Sigmoid colon (tissue), 7 donors: ENCODE results near the gene CRKL. TPM values are rescaled to one million over a fixed set of nuclear protein-coding genes. Genes with fewer than 3 reads are reported as not detected.
A peak's percentile ranks its signal among the peaks of the same experiment; 100 is the strongest.

ENCODE experiments used
- DNase-seq: peaks from one replicate; pipeline ENCODE4 v3.0.0-alpha.2; 2019
- H3K27ac ChIP-seq, 4 donors: fragments of 200-600 bp; sonication (generic); one replicate each; pipeline ENCODE4 v1.5.1; 2016 to 2019; ENCODE audit warnings: mild to moderate bottlenecking in 1 of 4
- H3K27me3 ChIP-seq, 3 donors: fragments of 200-600 bp; sonication (generic); one replicate each; pipeline ENCODE4 v1.5.1; 2019; ENCODE audit warnings: mild to moderate bottlenecking in 1 of 3
- H3K36me3 ChIP-seq, 4 donors: fragments of 200-600 bp; sonication (generic); one replicate each; pipeline ENCODE4 v1.5.1; 2016 to 2019
- H3K4me1 ChIP-seq, 4 donors: fragments of 200-600 bp; sonication (generic); one replicate each; pipeline ENCODE4 v1.5.1; 2017 to 2019
- H3K4me3 ChIP-seq, 4 donors: fragments of 200-600 bp; sonication (generic); one replicate each; pipeline ENCODE4 v1.5.1; 2017 to 2019; ENCODE audit warnings: mild to moderate bottlenecking in 2 of 4, moderate library complexity in 1 of 4
- H3K9me3 ChIP-seq, 4 donors: fragments of 200-600 bp in 3 of 4; sonication (generic) in 3 of 4; one replicate each; pipeline versions ENCODE4 v1.5.1 to v1.6.1; 2013 to 2019
- CTCF ChIP-seq, 4 experiments: fragments of 450-650 bp in 3 of 4; fragments of 200-600 bp in 1 of 4; IDR thresholded peaks; one replicate each; pipeline ENCODE4 v1.5.1; 2016 to 2019; ENCODE audit warnings: antibody characterized with exemption in 4 of 4, mild to moderate bottlenecking in 3 of 4, moderate library complexity in 2 of 4
- EP300 ChIP-seq, 4 donors: sonication (generic); formaldehyde crosslinking; IDR thresholded peaks; one replicate each; pipeline ENCODE4 v1.6.1; 2017; ENCODE audit warnings: antibody characterized with exemption in 4 of 4
- POLR2A ChIP-seq, 2 donors: fragments of 450-650 bp; IDR thresholded peaks; one replicate each; pipeline ENCODE4 v1.6.1; 2016; ENCODE audit warnings: antibody characterized with exemption in 2 of 2, mild to moderate bottlenecking in 2 of 2, moderate library complexity in 2 of 2
- POLR2AphosphoS5 ChIP-seq, 4 donors: sonication (generic); formaldehyde crosslinking; IDR thresholded peaks; one replicate each; pipeline ENCODE4 v1.6.1; 2017; ENCODE audit warnings: antibody characterized with exemption in 4 of 4
- WGBS, 2 donors: extraction: QIAGEN DNeasy Blood & Tissue Kit; methylation state at CpG; one replicate each; pipeline ENCODE4 v1.1.7; 2013; 5-methylcytosine and 5-hydroxymethylcytosine counted together
- intact Hi-C: fragments of 100-400 bp; cut with DNase I; formaldehyde crosslinking; loops from one replicate; pipeline ENCODE4 v1.15.1; 2023
- polyA plus RNA-seq, 3 donors: library from polyadenylated mRNA; stranded (reverse); fragments of 200-250 nt; gene quantifications; one replicate each; pipeline ENCODE4 v1.2.3, GENCODE V29; 2013
- total RNA-seq, 4 donors: library from RNA; depleted of rRNA; stranded (reverse); fragments of >200 nt; gene quantifications; one replicate each; pipeline ENCODE4 v1.1.0, GENCODE V29; 2016
- donor health status: healthy with polysubstance abuse.
- donor health status: Bipolar disorder and iron deficiency.
- donor health status: healthy.

The CRKL gene
- total and polyA plus RNA-seq, 7 donors = 16.8 to 37.1 (median 35.6) TPM

GRCh38 chr22:20946080-20946986 lies 29.1 kb downstream of the CRKL start:
- 87 to 92% methylated on average over 7 of the region's 7 CpGs for WGBS, 2 donors
- TF ChIP-seq POLR2A (IDR thresholded peaks at IDR 0.05) = no peak
- TF ChIP-seq CTCF (IDR thresholded peaks at IDR 0.05) = no peak
- no peak for TF ChIP-seq POLR2AphosphoS5 (IDR thresholded peaks at IDR 0.05)
- TF ChIP-seq EP300 (IDR thresholded peaks at IDR 0.05) = no peak
- Histone ChIP-seq H3K4me3 (no peak overlapping the region), H3K4me1 (peaks cover 0 to 31% (median 19%) of the 10 kb centered on the region in 4 donors), H3K27ac (no peak overlapping the region), H3K9me3 (no peaks in the 10 kb centered on the region), H3K36me3 (peaks cover 0 to 22% (median 16%) of the 10 kb centered on the region in 4 donors), H3K27me3 (no peaks in the 10 kb centered on the region)
- intact Hi-C loops = no loop called here
- DNase-seq = peak; percentile 20

GRCh38 chr22:20946991-20947390 lies 29.8 kb downstream of the CRKL start:
- Histone ChIP-seq H3K4me1 (peaks cover 0 to 26% (median 18%) of the 10 kb centered on the region in 4 donors), H3K4me3 (no peak overlapping the region), H3K27me3 (no peaks in the 10 kb centered on the region), H3K27ac (no peak overlapping the region), H3K9me3 (no peaks in the 10 kb centered on the region), H3K36me3 (peaks cover 0 to 28% (median 19%) of the 10 kb centered on the region in 4 donors)
- DNase-seq = no peak
- WGBS, 2 donors = 97 to 99% methylated on average over 1 of the region's 1 CpG
- intact Hi-C loops = no loop called here
- TF ChIP-seq EP300 (IDR thresholded peaks at IDR 0.05) = no peak
- TF ChIP-seq POLR2A (IDR thresholded peaks at IDR 0.05) = no peak
- TF ChIP-seq CTCF (IDR thresholded peaks at IDR 0.05) = no peak
- no peak for TF ChIP-seq POLR2AphosphoS5 (IDR thresholded peaks at IDR 0.05)

GRCh38 chr22:20948450-20948849 lies 31.2 kb downstream of the CRKL start:
- Histone ChIP-seq H3K36me3 (peaks cover 0 to 42% (median 19%) of the 10 kb centered on the region in 4 donors), H3K27me3 (no peaks in the 10 kb centered on the region), H3K4me1 (peaks cover 0 to 24% (median 14%) of the 10 kb centered on the region in 4 donors), H3K4me3 (no peak overlapping the region), H3K9me3 (no peaks in the 10 kb centered on the region), H3K27ac (no peak overlapping the region)
- no peak for DNase-seq
- TF ChIP-seq POLR2A (IDR thresholded peaks at IDR 0.05) (no peak), EP300 (IDR thresholded peaks at IDR 0.05) (no peak), CTCF (IDR thresholded peaks at IDR 0.05) (no peak), POLR2AphosphoS5 (IDR thresholded peaks at IDR 0.05) (no peak)
- 22 to 68% methylated on average over 5 of the region's 5 CpGs for WGBS, 2 donors
- intact Hi-C loops = no loop called here

DNA sequence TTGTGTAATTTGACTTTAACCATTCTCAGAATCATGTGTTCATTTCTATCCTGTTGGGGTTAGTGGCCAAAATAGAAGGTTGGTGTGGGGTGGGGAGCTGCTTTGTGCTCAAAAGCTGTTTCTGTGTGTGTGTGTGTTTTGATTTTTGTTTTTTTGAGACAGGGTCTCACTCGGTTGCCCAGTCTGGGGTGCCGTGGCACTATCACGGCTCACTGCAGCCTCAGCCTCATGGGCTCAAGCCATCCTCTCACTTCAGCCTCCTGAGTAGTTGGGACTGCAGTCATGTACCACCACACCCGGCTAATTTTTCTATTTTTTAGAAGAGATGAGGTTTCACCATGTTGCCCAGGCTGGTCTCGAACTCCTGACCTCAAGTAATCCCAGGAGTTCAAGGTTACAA lies 31.8 kb downstream of the CRKL start:
- intact Hi-C loops = no loop called here
- TF ChIP-seq CTCF (IDR thresholded peaks at IDR 0.05) (no peak), POLR2AphosphoS5 (IDR thresholded peaks at IDR 0.05) (no peak), EP300 (IDR thresholded peaks at IDR 0.05) (no peak), POLR2A (IDR thresholded peaks at IDR 0.05) (no peak)
- H3K4me3 ChIP-seq = no peak overlapping the region
- peaks cover 0 to 24% (median 14%) of the 10 kb centered on the region in 4 donors for H3K4me1 ChIP-seq
- no peaks in the 10 kb centered on the region for H3K27me3 ChIP-seq
- H3K27ac ChIP-seq = no peak overlapping the region
- no peak for DNase-seq
- 85 to 96% methylated on average over 5 of the region's 5 CpGs for WGBS, 2 donors
- peaks cover 0 to 47% (median 19%) of the 10 kb centered on the region in 4 donors for H3K36me3 ChIP-seq
- H3K9me3 ChIP-seq = no peaks in the 10 kb centered on the region
